ENCODE measurements around the gene PRL. TPM values are rescaled to one million over a fixed set of nuclear protein-coding genes. Genes with fewer than 3 reads are reported as not detected.

PRL gene
- polyA plus RNA-seq, 1 donor from 2014 or later, result not detected

- Histone ChIP-seq H3K27ac (ENCODE audit: low read length) (no peak overlapping the region), H3F3A (ENCODE audit: insufficient read depth, low read length, poor library complexity, severe bottlenecking) (no peaks in the 10 kb centered on the region), H3K36me3 (ENCODE audit: insufficient read depth, low read length) (no peaks in the 10 kb centered on the region), H3K4me3 (ENCODE audit: low read length) (no peak overlapping the region), H3K9me2 (ENCODE audit: insufficient read depth, low read length) (no peaks in the 10 kb centered on the region), H2AFZ (ENCODE audit: low read depth, low read length) (no peak overlapping the region), H3K9ac (ENCODE audit: low read length) (no peak overlapping the region), H3K79me2 (replicated peaks; ENCODE audit: insufficient read depth, low read length) (no peaks in the 10 kb centered on the region), H3K27me3 (ENCODE audit: insufficient read depth, low read depth, low read length) (no peaks in the 10 kb centered on the region), H3K9me3 (ENCODE audit: low read length) (no peaks in the 10 kb centered on the region), H4K20me1 (ENCODE audit: insufficient read depth) (no peaks in the 10 kb centered on the region), H3K4me2 (ENCODE audit: low read length) (no peak overlapping the region)
- TF ChIP-seq CTCF (IDR thresholded peaks at IDR 0.05; ENCODE audit: poor library complexity, severe bottlenecking) (no peak), EZH2 (IDR thresholded peaks at IDR 0.05; ENCODE audit: borderline replicate concordance, insufficient read depth, low read length, poor library complexity, severe bottlenecking) (no peak), TAF1 (IDR thresholded peaks at IDR 0.05; ENCODE audit: low read depth) (no peak), MXI1 (conservative IDR thresholded peaks at IDR 0.05; ENCODE audit: poor library complexity, severe bottlenecking) (no peak), RAD21 (conservative IDR thresholded peaks at IDR 0.05) (no peak), EP300 (conservative IDR thresholded peaks at IDR 0.05; ENCODE audit: poor library complexity, severe bottlenecking) (no peak), POLR2AphosphoS5 (IDR thresholded peaks at IDR 0.05) (no peak), SMC3 (conservative IDR thresholded peaks at IDR 0.05; ENCODE audit: poor library complexity) (no peak), REST (IDR thresholded peaks at IDR 0.05; ENCODE audit: borderline replicate concordance) (no peak)
Measured at GRCh38 chr6:22332711-22333110, 35.9 kb upstream of the PRL start.

GRCh38 chr6:22332216-22332615 lies 35.4 kb upstream of the PRL start:
- no peaks in the 10 kb centered on the region for H3K79me2 ChIP-seq (replicated peaks; ENCODE audit: insufficient read depth, low read length)
- no peak overlapping the region for H3K9ac ChIP-seq (ENCODE audit: low read length)
- H3K27ac ChIP-seq (ENCODE audit: low read length), result no peak overlapping the region
- no peaks in the 10 kb centered on the region for H3F3A ChIP-seq (ENCODE audit: insufficient read depth, low read length, poor library complexity, severe bottlenecking)
- no peak overlapping the region for H3K4me2 ChIP-seq (ENCODE audit: low read length)
- TF ChIP-seq TAF1 (IDR thresholded peaks at IDR 0.05; ENCODE audit: low read depth) (no peak), POLR2AphosphoS5 (IDR thresholded peaks at IDR 0.05) (no peak), EZH2 (IDR thresholded peaks at IDR 0.05; ENCODE audit: borderline replicate concordance, insufficient read depth, low read length, poor library complexity, severe bottlenecking) (no peak), MXI1 (conservative IDR thresholded peaks at IDR 0.05; ENCODE audit: poor library complexity, severe bottlenecking) (no peak), REST (IDR thresholded peaks at IDR 0.05; ENCODE audit: borderline replicate concordance) (no peak), RAD21 (conservative IDR thresholded peaks at IDR 0.05) (no peak), SMC3 (conservative IDR thresholded peaks at IDR 0.05; ENCODE audit: poor library complexity) (no peak), EP300 (conservative IDR thresholded peaks at IDR 0.05; ENCODE audit: poor library complexity, severe bottlenecking) (no peak), CTCF (IDR thresholded peaks at IDR 0.05; ENCODE audit: poor library complexity, severe bottlenecking) (no peak)
- H4K20me1 ChIP-seq (ENCODE audit: insufficient read depth), result no peaks in the 10 kb centered on the region
- H2AFZ ChIP-seq (ENCODE audit: low read depth, low read length), result no peak overlapping the region
- H3K27me3 ChIP-seq (ENCODE audit: insufficient read depth, low read depth, low read length), result no peaks in the 10 kb centered on the region
- no peaks in the 10 kb centered on the region for H3K36me3 ChIP-seq (ENCODE audit: insufficient read depth, low read length)
- no peaks in the 10 kb centered on the region for H3K9me3 ChIP-seq (ENCODE audit: low read length)
- H3K4me3 ChIP-seq (ENCODE audit: low read length), result no peak overlapping the region
- no peaks in the 10 kb centered on the region for H3K9me2 ChIP-seq (ENCODE audit: insufficient read depth, low read length)

All from neural cell (in vitro differentiated cells).